Pancreas (tissue), 10 donors: ENCODE results near the gene EXOC8. TPM values are rescaled to one million over a fixed set of nuclear protein-coding genes. Genes with fewer than 3 reads are reported as not detected.

ENCODE experiments used
- ATAC-seq, 4 donors: fragments of 200-7000 bp; cut with Tn5 transposase; one replicate each; pipeline versions ENCODE4 v1.8.0 to v1.9.1; 2020; ENCODE audit warnings: mild to moderate bottlenecking in 4 of 4, moderate library complexity in 4 of 4
- DNase-seq, 6 donors: peaks; one replicate each; pipeline ENCODE4 v3.0.0-alpha.2; 2020
- FAIRE-seq: peaks from 2 replicates; lab custom pipeline; 2012; peaks lifted over from hg19 to GRCh38; lab: Jason Lieb, UNC
- H3K27ac ChIP-seq, 4 donors: fragments of 200-600 bp; sonication (generic); 1 replicate in 3 of 4; 2 replicates in 1 of 4; pipeline versions ENCODE4 v1.5.0 to v1.8.0; 2020
- H3K27me3 ChIP-seq, 4 donors: fragments of 200-600 bp; one replicate each; pipeline ENCODE4 v1.8.0; 2021
- H3K36me3 ChIP-seq, 3 donors: fragments of 200-600 bp; sonication (generic) in 1 of 3; one replicate each; pipeline versions ENCODE4 v1.5.0 to v1.8.0; 2020 to 2021
- H3K4me1 ChIP-seq, 3 donors: fragments of 200-600 bp; one replicate each; pipeline ENCODE4 v1.8.0; 2021
- H3K4me3 ChIP-seq, 4 donors: fragments of 200-600 bp; sonication (generic) in 2 of 4; one replicate each; pipeline versions ENCODE4 v1.5.0 to v1.8.0; 2020 to 2021
- H3K9me3 ChIP-seq, 4 donors: fragments of 200-600 bp; one replicate each; pipeline ENCODE4 v1.8.0; 2021
- CTCF ChIP-seq, 4 donors: fragments of 200-600 bp; sonication (generic) in 3 of 4; IDR thresholded peaks; one replicate each; pipeline versions ENCODE4 v1.5.0 to v1.8.0; 2021; ENCODE audit warnings: antibody characterized with exemption in 4 of 4
- WGBS, 2 donors: extraction: QIAGEN DNeasy Blood & Tissue Kit; methylation state at CpG; one replicate each; pipeline ENCODE4 v1.1.7; 2013; 5-methylcytosine and 5-hydroxymethylcytosine counted together
- intact Hi-C, 3 donors: fragments of 100-400 bp; cut with DNase I; formaldehyde crosslinking; loops; one replicate each; pipeline versions ENCODE4 v1.11.1 to v1.14.2; 2022
- polyA plus RNA-seq, 2 donors: library from polyadenylated mRNA; stranded (reverse); fragments of 200-250 nt; gene quantifications; one replicate each; pipeline ENCODE4 v1.2.3, GENCODE V29; 2013
- total RNA-seq, 6 donors: library from RNA; stranded (reverse); fragmentation: NEBNext Ultra II Directional in 4 of 6; extraction: Animal tissue kit (Norgen Biotek cat#: 25700) in 4 of 6; gene quantifications; one replicate each; pipeline versions ENCODE4 v1.2.1 to v1.2.4, GENCODE V29; 2021 to 2023
- donor health status: healthy with polysubstance abuse.
- donor health status: DM: no; HTN: no; CAD: no; lungs with moderate emphysema.
- donor health status: DM: no; HTN: no; CAD: no.
- donor health status: control.
- donor health status: control.
- donor health status: Bipolar disorder and iron deficiency.
- donor health status: DM: yes; HTN: yes; CAD: no.
- donor health status: DM: no; HTN: no; CAD: no.
- donor health status: DM: no; HTN: no; CAD: no.
- donor health status: DM: yes; HTN: yes; CAD: no.

The EXOC8 gene
- total and polyA plus RNA-seq, 8 donors = 2.4 to 8.5 (median 6.2) TPM

DNA sequence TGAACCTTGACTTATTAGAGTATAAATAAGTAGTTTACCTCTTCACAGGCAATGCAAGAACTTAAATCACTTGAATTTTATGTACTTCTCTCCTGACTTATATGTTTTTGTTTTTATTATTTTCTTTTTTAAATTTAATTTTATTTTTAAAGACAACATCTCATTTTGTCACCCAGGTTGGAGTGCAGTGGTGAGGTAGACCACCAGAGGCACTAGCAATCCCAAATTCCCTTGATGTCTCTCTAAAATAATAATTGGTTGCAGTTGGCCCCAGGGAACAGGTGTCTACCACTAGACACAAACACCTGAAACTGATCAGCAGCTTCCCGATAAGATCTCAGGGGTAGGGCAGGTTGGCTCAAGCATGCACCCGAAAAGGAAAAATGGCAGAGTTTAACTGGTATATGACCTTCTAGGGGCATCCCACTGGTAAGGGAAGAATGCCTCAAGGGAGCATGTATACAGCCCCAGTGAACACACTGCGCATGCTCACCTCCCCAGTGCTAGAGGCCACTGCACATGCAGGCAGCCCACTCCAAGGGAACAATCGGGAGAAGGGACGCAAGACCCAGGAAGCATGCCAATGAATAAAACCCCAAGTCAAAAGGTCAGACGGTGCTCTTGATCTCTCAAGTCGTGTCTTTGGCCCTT, 14.6 kb downstream of the EXOC8 start:
- no peaks in the 10 kb centered on the region for H3K36me3 ChIP-seq
- H3K27ac ChIP-seq = no peak overlapping the region
- FAIRE-seq (no peak), ATAC-seq (no peak), DNase-seq (no peak)
- WGBS, 2 donors = 79 to 85% methylated on average over 7 of the region's 7 CpGs
- TF ChIP-seq CTCF (IDR thresholded peaks at IDR 0.05) = no peak
- no peaks in the 10 kb centered on the region for H3K9me3 ChIP-seq
- intact Hi-C loops = no loop called here
- peaks cover 3 to 11% (median 4%) of the 10 kb centered on the region in 3 donors for H3K4me1 ChIP-seq
- no peak overlapping the region for H3K4me3 ChIP-seq
- no peaks in the 10 kb centered on the region for H3K27me3 ChIP-seq

DNA sequence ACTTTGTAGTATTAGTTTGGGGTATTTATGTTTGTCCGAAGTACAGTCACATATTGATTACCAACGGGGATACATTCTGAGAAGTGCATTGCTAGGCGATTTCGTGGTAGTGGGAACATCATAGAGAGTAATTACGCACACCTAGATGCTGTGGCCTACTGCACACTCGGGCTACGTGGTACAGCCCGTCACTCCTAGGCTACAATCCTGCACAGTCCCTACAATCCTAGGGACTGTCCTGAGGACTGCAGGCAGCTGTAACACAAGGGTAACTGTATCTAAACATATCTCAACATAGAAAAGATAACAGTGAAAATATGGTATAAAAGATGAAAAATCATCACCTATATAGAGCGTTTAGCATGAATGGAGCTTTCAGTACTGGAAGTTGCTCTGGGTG, 18.6 kb downstream of the EXOC8 start:
- Histone ChIP-seq H3K27me3 (no peaks in the 10 kb centered on the region), H3K4me1 (no peaks in the 10 kb centered on the region), H3K27ac (no peak overlapping the region), H3K9me3 (no peaks in the 10 kb centered on the region), H3K36me3 (no peaks in the 10 kb centered on the region), H3K4me3 (no peak overlapping the region)
- TF ChIP-seq CTCF (IDR thresholded peaks at IDR 0.05) = no peak
- DNase-seq (no peak), FAIRE-seq (no peak), ATAC-seq (no peak)
- intact Hi-C loops = no loop called here
- 81 to 87% methylated on average over 9 of the region's 9 CpGs for WGBS, 2 donors

DNA sequence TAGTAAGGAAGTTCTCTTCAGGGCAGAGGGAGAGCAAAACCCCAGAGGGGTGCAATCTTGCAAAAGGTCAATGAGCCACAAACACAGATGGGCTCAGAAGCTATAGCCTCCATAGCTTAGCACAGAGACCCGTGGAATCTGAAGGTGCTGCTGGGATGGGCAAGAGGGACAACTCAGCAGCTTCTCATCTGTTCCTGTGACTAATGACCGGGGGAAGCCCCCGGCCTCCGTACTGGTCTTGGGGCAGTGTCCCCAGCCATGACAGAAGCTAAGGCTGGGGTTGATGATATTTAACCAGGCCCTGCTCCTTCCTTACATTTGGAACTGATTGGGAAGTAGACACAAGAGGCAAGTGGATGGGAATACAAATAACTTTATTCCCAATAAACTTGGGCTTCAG, 19.1 kb downstream of the EXOC8 start:
- Histone ChIP-seq H3K4me1 (no peaks in the 10 kb centered on the region), H3K9me3 (no peaks in the 10 kb centered on the region), H3K36me3 (no peaks in the 10 kb centered on the region), H3K27ac (no peak overlapping the region), H3K27me3 (no peaks in the 10 kb centered on the region), H3K4me3 (no peak overlapping the region)
- no peak for TF ChIP-seq CTCF (IDR thresholded peaks at IDR 0.05)
- FAIRE-seq (no peak), DNase-seq (no peak), ATAC-seq (no peak)
- WGBS, 2 donors = 80 to 93% methylated on average over 4 of the region's 4 CpGs
- intact Hi-C loops = no loop called here

DNA sequence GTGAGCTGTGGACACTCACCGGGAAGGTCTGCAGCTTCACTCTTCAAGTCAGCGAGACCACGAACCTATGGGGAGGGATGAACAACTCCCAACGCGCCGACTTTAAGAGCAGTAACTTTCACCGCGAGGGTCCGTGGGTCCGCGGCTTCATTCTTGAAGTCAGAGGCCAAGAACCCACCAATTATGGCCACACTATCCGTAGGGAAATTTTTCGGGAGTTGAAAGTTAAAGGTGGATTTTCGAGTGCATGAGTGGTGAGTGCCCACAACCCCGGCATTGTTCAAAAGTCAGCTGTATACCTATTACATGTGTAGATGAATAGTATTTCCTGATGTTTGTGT, 19.7 kb downstream of the EXOC8 start:
- ATAC-seq (no peak), FAIRE-seq (no peak)
- WGBS, 2 donors = 91 to 93% methylated on average over 15 of the region's 15 CpGs

More for the DNA sequence above, 19.7 kb downstream of the EXOC8 start:
- H3K4me3 ChIP-seq = no peak overlapping the region
- no peak overlapping the region for H3K27ac ChIP-seq
- no peaks in the 10 kb centered on the region for H3K36me3 ChIP-seq
- no peaks in the 10 kb centered on the region for H3K27me3 ChIP-seq
- TF ChIP-seq CTCF (IDR thresholded peaks at IDR 0.05) = no peak
- intact Hi-C loops = no loop called here
- H3K9me3 ChIP-seq = no peaks in the 10 kb centered on the region
- no peak for DNase-seq
- no peaks in the 10 kb centered on the region for H3K4me1 ChIP-seq
